PFSK-1 (cell line): Measurements from ENCODE around the gene C4A.

Experiments
- REST ChIP-seq, 2 experiments: IDR thresholded peaks; 2 replicates each; pipeline versions ENCODE4 v1.6.1 to v1.8.0; 2011 to 2012; ENCODE audit warnings: low read depth in 2 of 2, low read length in 2 of 2, control low read depth in 1 of 2, inconsistent platforms in 1 of 2, mild to moderate bottlenecking in 1 of 2, moderate library complexity in 1 of 2; ENCODE audit not compliant: insufficient read depth in 1 of 2
- SIN3A ChIP-seq: IDR thresholded peaks from 2 replicates; pipeline ENCODE4 v1.6.1; 2012; ENCODE audit warnings: mild to moderate bottlenecking, low read length, moderate library complexity, borderline replicate concordance; ENCODE audit not compliant: insufficient read depth
- TAF1 ChIP-seq: IDR thresholded peaks from 2 replicates; pipeline ENCODE4 v1.6.1; 2012; ENCODE audit warnings: low read length, control low read depth, borderline replicate concordance; ENCODE audit not compliant: insufficient read depth

- TF ChIP-seq TAF1 (no peak), REST (IDR thresholded peaks at IDR 0.05; ENCODE audit: insufficient read depth in 1 of 2, low read depth in 2 of 2, low read length in 2 of 2) (no peak), SIN3A (no peak)
These were observed 3.0 kb upstream of the C4A start for GRCh38 chr6:31978831-31979230.
